ENCODE measurements around the gene SLC4A7.

The SLC4A7 gene

GRCh38 chr3:27422617-27423016, 61.6 kb downstream of the SLC4A7 start:
- Histone ChIP-seq H3K4me1 (ENCODE audit: control insufficient read depth, insufficient read depth, low read length) (no peaks in the 10 kb centered on the region), H3K27ac (ENCODE audit: extremely low read depth, low read depth, low read length) (no peak overlapping the region), H3K4me3 (ENCODE audit: low read depth, low read length) (no peak overlapping the region), H3K36me3 (ENCODE audit: control insufficient read depth in 2 of 2, insufficient read depth in 1 of 2, low read length in 2 of 2) (peaks cover 0 to 21% of the 10 kb centered on the region in 2 experiments), H3K9me3 (ENCODE audit: control insufficient read depth, insufficient read depth, low read depth, low read length) (no peaks in the 10 kb centered on the region)
- POLR2A ChIA-PET: no interaction called here
- CTCF ChIA-PET: no interaction called here
- TF ChIP-seq ZNF830 (tag by site-specific recombination; IDR thresholded peaks at IDR 0.05; ENCODE audit: low read depth) (no peak), ELK4 (IDR thresholded peaks at IDR 0.05; ENCODE audit: borderline replicate concordance, low read depth, low read length) (no peak), ZNF670 (tag by site-specific recombination; IDR thresholded peaks at IDR 0.05; ENCODE audit: low read depth) (no peak), ZNF433 (tag by site-specific recombination; IDR thresholded peaks at IDR 0.05; ENCODE audit: low read depth) (no peak), ZNF19 (tag by site-specific recombination; IDR thresholded peaks at IDR 0.05; ENCODE audit: low read depth) (no peak), OVOL3 (tag by site-specific recombination; IDR thresholded peaks at IDR 0.05) (no peak), ZNF585B (tag by site-specific recombination; IDR thresholded peaks at IDR 0.05) (no peak)

- POLR2A ChIA-PET: no interaction called here
- Histone ChIP-seq H3K27ac (ENCODE audit: extremely low read depth, low read depth, low read length) (no peak overlapping the region), H3K4me1 (ENCODE audit: control insufficient read depth, insufficient read depth, low read length) (no peaks in the 10 kb centered on the region), H3K36me3 (ENCODE audit: control insufficient read depth in 2 of 2, insufficient read depth in 1 of 2, low read length in 2 of 2) (peaks cover 0 to 35% of the 10 kb centered on the region in 2 experiments), H3K9me3 (ENCODE audit: control insufficient read depth, insufficient read depth, low read depth, low read length) (no peaks in the 10 kb centered on the region), H3K4me3 (ENCODE audit: low read depth, low read length) (no peak overlapping the region)
- CTCF ChIA-PET: no interaction called here
- TF ChIP-seq ZNF169 (tag by site-specific recombination; IDR thresholded peaks at IDR 0.05) (no peak), ZEB2 (tag by site-specific recombination; IDR thresholded peaks at IDR 0.05) (no peak), ZBTB11 (tag by site-specific recombination; conservative IDR thresholded peaks at IDR 0.05; ENCODE audit: low read depth) (no peak), CTCF (tag by site-specific recombination; IDR thresholded peaks at IDR 0.05) (no peak), ZNF585B (tag by site-specific recombination; IDR thresholded peaks at IDR 0.05) (no peak), ZBTB26 (tag by site-specific recombination; optimal IDR thresholded peaks at IDR 0.05) (no peak), ZNF114 (tag by site-specific recombination; IDR thresholded peaks at IDR 0.05) (no peak), HIC1 (tag by site-specific recombination; IDR thresholded peaks at IDR 0.05) (no peak), ZNF555 (tag by site-specific recombination; conservative IDR thresholded peaks at IDR 0.05) (no peak), REST (tag by site-specific recombination; IDR thresholded peaks at IDR 0.05) (no peak), OSR2 (tag by site-specific recombination; IDR thresholded peaks at IDR 0.05) (no peak), ZBTB6 (tag by site-specific recombination; IDR thresholded peaks at IDR 0.05) (no peak), ZSCAN30 (tag by site-specific recombination; IDR thresholded peaks at IDR 0.05) (no peak), ZNF324 (tag by site-specific recombination; IDR thresholded peaks at IDR 0.05) (no peak), KLF8 (tag by site-specific recombination; IDR thresholded peaks at IDR 0.05) (no peak)
Measured at GRCh38 chr3:27415202-27415601, 69.0 kb downstream of the SLC4A7 start.
